Measurements from ENCODE around the gene DNALI1. TPM values are rescaled to one million over a fixed set of nuclear protein-coding genes. Genes with fewer than 3 reads are reported as not detected.

The DNALI1 gene
- total RNA-seq, 1 donor from 2014 or later: not detected

GRCh38 chr1:37562984-37563383, 6.2 kb downstream of the DNALI1 start:
- no peak overlapping the region for H3K27ac Mint-ChIP-seq
- intact Hi-C loops (cut with micrococcal nuclease): loop anchor here (1.0 kb wide), 1 partner anchor 119 kb away; no protein-coding TSS in a partner anchor
- ChIA-PET CTCF (no interaction called here), POLR2A (no interaction called here)
- peaks cover 48% of the 10 kb centered on the region for H3K36me3 Mint-ChIP-seq (ENCODE audit: low read depth)
- no peaks in the 10 kb centered on the region for H3K4me1 Mint-ChIP-seq
- TF ChIP-seq, protein P1, sequence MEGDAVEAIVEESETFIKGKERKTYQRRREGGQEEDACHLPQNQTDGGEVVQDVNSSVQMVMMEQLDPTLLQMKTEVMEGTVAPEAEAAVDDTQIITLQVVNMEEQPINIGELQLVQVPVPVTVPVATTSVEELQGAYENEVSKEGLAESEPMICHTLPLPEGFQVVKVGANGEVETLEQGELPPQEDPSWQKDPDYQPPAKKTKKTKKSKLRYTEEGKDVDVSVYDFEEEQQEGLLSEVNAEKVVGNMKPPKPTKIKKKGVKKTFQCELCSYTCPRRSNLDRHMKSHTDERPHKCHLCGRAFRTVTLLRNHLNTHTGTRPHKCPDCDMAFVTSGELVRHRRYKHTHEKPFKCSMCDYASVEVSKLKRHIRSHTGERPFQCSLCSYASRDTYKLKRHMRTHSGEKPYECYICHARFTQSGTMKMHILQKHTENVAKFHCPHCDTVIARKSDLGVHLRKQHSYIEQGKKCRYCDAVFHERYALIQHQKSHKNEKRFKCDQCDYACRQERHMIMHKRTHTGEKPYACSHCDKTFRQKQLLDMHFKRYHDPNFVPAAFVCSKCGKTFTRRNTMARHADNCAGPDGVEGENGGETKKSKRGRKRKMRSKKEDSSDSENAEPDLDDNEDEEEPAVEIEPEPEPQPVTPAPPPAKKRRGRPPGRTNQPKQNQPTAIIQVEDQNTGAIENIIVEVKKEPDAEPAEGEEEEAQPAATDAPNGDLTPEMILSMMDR (IDR thresholded peaks at IDR 0.05): no peak
- H3K4me3 Mint-ChIP-seq: no peak overlapping the region
- ATAC-seq (ENCODE audit: low read depth): no peak
- no peak for DNase-seq
- no peaks in the 10 kb centered on the region for H3K27me3 Mint-ChIP-seq
- no peaks in the 10 kb centered on the region for H3K9me3 Mint-ChIP-seq

- ChIA-PET POLR2A (interaction anchor here (1.4 kb wide), 1 partner anchor 11 kb away, joined by 4 read pairs; the partner anchor contains the start of gene SNIP1), CTCF (interaction anchor here (0.9 kb wide), 1 partner anchor 118 kb away, joined by 3 read pairs; no protein-coding TSS in a partner anchor)
- Mint-ChIP-seq H3K27me3 (no peaks in the 10 kb centered on the region), H3K27ac (no peak overlapping the region), H3K4me3 (no peak overlapping the region), H3K4me1 (no peaks in the 10 kb centered on the region), H3K9me3 (no peaks in the 10 kb centered on the region), H3K36me3 (ENCODE audit: low read depth) (peaks cover 67% of the 10 kb centered on the region)
- ATAC-seq (ENCODE audit: low read depth) (no peak), DNase-seq (no peak)
- intact Hi-C loops (cut with micrococcal nuclease): no loop called here
- TF ChIP-seq, protein P1 (IDR thresholded peaks at IDR 0.05): no peak
Observed at GRCh38 chr1:37564892-37565291, 8.2 kb downstream of the DNALI1 start.

- no peak for DNase-seq
- Mint-ChIP-seq H3K27me3 (no peaks in the 10 kb centered on the region), H3K4me3 (no peak overlapping the region), H3K9me3 (no peaks in the 10 kb centered on the region), H3K27ac (no peak overlapping the region), H3K4me1 (no peaks in the 10 kb centered on the region), H3K36me3 (ENCODE audit: low read depth) (peaks cover 83% of the 10 kb centered on the region)
- intact Hi-C loops (cut with micrococcal nuclease): no loop called here
- ChIA-PET CTCF (no interaction called here), POLR2A (interaction anchor here (0.6 kb wide), 1 partner anchor 372 kb away, joined by 7 read pairs; no protein-coding TSS in a partner anchor)
- TF ChIP-seq, protein P1 (IDR thresholded peaks at IDR 0.05): no peak
- no peak for ATAC-seq (ENCODE audit: low read depth)
Observed at GRCh38 chr1:37567023-37567422, 10.3 kb downstream of the DNALI1 start.

GRCh38 chr1:37570528-37571334, 14.0 kb downstream of the DNALI1 start:
- ChIA-PET POLR2A (no interaction called here), CTCF (no interaction called here)
- ATAC-seq (ENCODE audit: low read depth) (no peak), DNase-seq (no peak)
- Mint-ChIP-seq H3K27ac (no peak overlapping the region), H3K4me3 (no peak overlapping the region), H3K27me3 (no peaks in the 10 kb centered on the region), H3K36me3 (ENCODE audit: low read depth) (peaks cover 94% of the 10 kb centered on the region), H3K4me1 (no peaks in the 10 kb centered on the region), H3K9me3 (no peaks in the 10 kb centered on the region)
- intact Hi-C loops (cut with micrococcal nuclease): no loop called here
- TF ChIP-seq, protein P1 (IDR thresholded peaks at IDR 0.05): no peak

- POLR2A ChIA-PET: no interaction called here
- H3K36me3 Mint-ChIP-seq (ENCODE audit: low read depth): peaks cover 86% of the 10 kb centered on the region
- DNase-seq (no peak), ATAC-seq (ENCODE audit: low read depth) (no peak)
- no peak overlapping the region for H3K4me3 Mint-ChIP-seq
- no peaks in the 10 kb centered on the region for H3K27me3 Mint-ChIP-seq
- TF ChIP-seq, protein P1 (IDR thresholded peaks at IDR 0.05): no peak
- intact Hi-C loops (cut with micrococcal nuclease): no loop called here
- CTCF ChIA-PET: no interaction called here
- H3K4me1 Mint-ChIP-seq: no peaks in the 10 kb centered on the region
- H3K9me3 Mint-ChIP-seq: no peaks in the 10 kb centered on the region
- no peak overlapping the region for H3K27ac Mint-ChIP-seq
Observed at GRCh38 chr1:37574834-37575480, 18.2 kb downstream of the DNALI1 start.

Measured in activated B cell treated with CpG ODN at 0.5 μM for 24 hours (primary cell).